Trophoblast cell (in vitro differentiated cells and primary cell): ENCODE data around the gene GPR137B.

Experiments used
- DNase-seq, 2 donors: peaks; one replicate each; pipeline ENCODE4 v3.0.0-alpha.2; 2016
- H2AFZ ChIP-seq: 2 replicates; pipeline ENCODE4 v1.6.1; 2013; ENCODE audit warnings: low read length, moderate library complexity, mild to moderate bottlenecking; ENCODE audit not compliant: insufficient read depth, poor library complexity
- H2AK5ac ChIP-seq: 2 replicates; pipeline ENCODE4 v1.6.1; 2013; ENCODE audit warnings: mild to moderate bottlenecking, low read length
- H2BK120ac ChIP-seq: 2 replicates; pipeline ENCODE4 v1.6.1; 2013; ENCODE audit warnings: low read length, mild to moderate bottlenecking, moderate library complexity; ENCODE audit not compliant: insufficient read depth, poor library complexity
- H2BK12ac ChIP-seq: 2 replicates; pipeline ENCODE4 v1.6.1; 2013; ENCODE audit warnings: mild to moderate bottlenecking, low read length, moderate library complexity
- H2BK5ac ChIP-seq: 2 replicates; pipeline ENCODE4 v1.6.1; 2013; ENCODE audit warnings: low read length, low read depth, moderate library complexity, mild to moderate bottlenecking; ENCODE audit not compliant: poor library complexity
- H3K14ac ChIP-seq: 2 replicates; pipeline ENCODE4 v1.6.1; 2013; ENCODE audit warnings: mild to moderate bottlenecking, low read length
- H3K18ac ChIP-seq: 2 replicates; pipeline ENCODE4 v1.6.1; 2013; ENCODE audit warnings: mild to moderate bottlenecking, low read length
- H3K23ac ChIP-seq: 2 replicates; pipeline ENCODE4 v1.6.1; 2013; ENCODE audit warnings: low read length
- H3K27ac ChIP-seq: 2 replicates; pipeline ENCODE4 v1.5.1; 2013; ENCODE audit warnings: low read depth, mild to moderate bottlenecking, inconsistent platforms, low read length, moderate library complexity
- H3K27me3 ChIP-seq: 2 replicates; pipeline ENCODE4 v1.6.1; 2013; ENCODE audit warnings: inconsistent platforms, mild to moderate bottlenecking, low read length, moderate library complexity; ENCODE audit not compliant: insufficient read depth
- H3K36me3 ChIP-seq, 2 experiments: 1 replicate in 1 of 2; 2 replicates in 1 of 2; pipeline ENCODE4 v1.6.1; 2013; ENCODE audit warnings: low read length in 2 of 2, mild to moderate bottlenecking in 2 of 2, moderate library complexity in 1 of 2; ENCODE audit not compliant: insufficient read depth in 2 of 2, control insufficient read depth in 1 of 2
- H3K4ac ChIP-seq: 2 replicates; pipeline ENCODE4 v1.6.1; 2013; ENCODE audit warnings: low read depth, mild to moderate bottlenecking, low read length, moderate library complexity
- H3K4me1 ChIP-seq, 2 experiments: 1 replicate in 1 of 2; 2 replicates in 1 of 2; pipeline ENCODE4 v1.6.1; 2013; ENCODE audit warnings: low read length in 2 of 2, mild to moderate bottlenecking in 2 of 2, moderate library complexity in 1 of 2; ENCODE audit not compliant: insufficient read depth in 2 of 2, control insufficient read depth in 1 of 2
- H3K4me2 ChIP-seq: 2 replicates; pipeline ENCODE4 v1.6.1; 2013; ENCODE audit warnings: inconsistent platforms, mild to moderate bottlenecking, low read length, moderate library complexity
- H3K4me3 ChIP-seq: 2 replicates; pipeline ENCODE4 v1.5.1; 2013; ENCODE audit warnings: mild to moderate bottlenecking, low read depth, low read length, inconsistent platforms
- H3K79me1 ChIP-seq: one replicate; pipeline ENCODE4 v1.6.1; 2013; ENCODE audit warnings: low read length
- H3K79me2 ChIP-seq: 2 replicates; pipeline ENCODE4 v1.6.1; 2013; ENCODE audit warnings: low read length, mild to moderate bottlenecking; ENCODE audit not compliant: control insufficient read depth, insufficient read depth, poor library complexity
- H3K9ac ChIP-seq: 2 replicates; pipeline ENCODE4 v1.6.1; 2013; ENCODE audit warnings: mild to moderate bottlenecking, low read length
- H3K9me3 ChIP-seq: 2 replicates; pipeline ENCODE4 v1.6.1; 2013; ENCODE audit warnings: low read depth, mild to moderate bottlenecking, control low read depth, inconsistent platforms, low read length; ENCODE audit not compliant: insufficient read depth
- H4K12ac ChIP-seq: 2 replicates; pipeline ENCODE4 v1.6.1; 2013; ENCODE audit warnings: low read depth, mild to moderate bottlenecking, low read length, moderate library complexity
- H4K8ac ChIP-seq: 2 replicates; pipeline ENCODE4 v1.6.1; 2013; ENCODE audit warnings: low read depth, mild to moderate bottlenecking, low read length, moderate library complexity
- H4K91ac ChIP-seq: one replicate; pipeline ENCODE4 v1.6.1; 2013; ENCODE audit warnings: low read depth, mild to moderate bottlenecking, low read length, moderate library complexity
- WGBS: extraction: QIAGEN DNeasy Blood & Tissue Kit; methylation state at CpG from one replicate; pipeline ENCODE4 v1.1.7; 2013; ENCODE audit warnings: missing lambda C conversion rate; ENCODE audit not compliant: insufficient read length, insufficient coverage; ENCODE audit errors: extremely low coverage; 5-methylcytosine and 5-hydroxymethylcytosine counted together

The GPR137B gene

DNA sequence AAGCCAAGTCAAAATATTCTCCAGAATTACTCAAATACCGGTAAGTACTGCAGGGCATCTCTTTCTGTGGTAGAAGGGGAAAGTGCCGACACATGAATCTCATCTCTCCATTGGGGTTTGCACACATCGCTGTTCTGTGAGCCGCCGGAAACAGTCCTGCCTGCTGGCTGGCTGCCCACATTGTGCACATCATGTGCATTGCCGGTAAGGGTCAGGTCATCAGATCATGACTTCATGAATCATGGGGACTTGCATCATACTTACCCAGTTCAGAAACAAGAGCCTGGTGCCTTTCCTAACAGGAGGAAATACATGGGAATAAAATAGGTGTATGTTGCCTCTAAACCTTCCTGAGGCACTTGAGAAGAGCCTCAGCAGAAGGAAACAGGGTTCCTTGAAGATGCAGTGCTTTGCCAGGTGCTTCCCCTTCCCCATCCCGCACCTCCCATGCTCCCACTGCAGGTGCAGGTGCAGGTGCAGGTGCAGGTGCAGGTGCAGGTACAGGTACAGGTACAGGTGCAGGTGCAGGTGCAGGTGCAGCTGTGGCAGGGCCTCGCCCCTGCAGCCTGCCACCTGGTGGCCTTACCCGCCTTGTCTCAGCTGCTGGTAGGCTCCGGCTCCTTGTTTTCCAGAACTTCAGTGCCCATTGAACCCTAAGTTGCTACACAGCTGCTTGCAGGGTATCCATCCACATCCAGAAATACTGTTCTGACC lies 26.5 kb downstream of the GPR137B start:
- no peaks in the 10 kb centered on the region for H3K4me1 ChIP-seq
- no peak overlapping the region for H4K12ac ChIP-seq
- H2BK120ac ChIP-seq: no peak overlapping the region
- H3K23ac ChIP-seq: no peak overlapping the region
- no peaks in the 10 kb centered on the region for H3K36me3 ChIP-seq
- H3K27me3 ChIP-seq: no peaks in the 10 kb centered on the region
- no peak overlapping the region for H3K14ac ChIP-seq
- H4K8ac ChIP-seq: no peak overlapping the region
- no peak overlapping the region for H4K91ac ChIP-seq
- H2BK5ac ChIP-seq: no peak overlapping the region
- H3K4ac ChIP-seq: no peak overlapping the region
- no peak overlapping the region for H3K18ac ChIP-seq
- H2AFZ ChIP-seq: no peak overlapping the region
- WGBS: no CpG with 5 or more reads among the region's 10 CpGs
- H3K27ac ChIP-seq: no peak overlapping the region
- no peak overlapping the region for H3K4me3 ChIP-seq
- peaks cover 1% of the 10 kb centered on the region for H3K9me3 ChIP-seq
- H3K79me2 ChIP-seq: no peaks in the 10 kb centered on the region
- H2AK5ac ChIP-seq: no peak overlapping the region
- H3K79me1 ChIP-seq: no peaks in the 10 kb centered on the region
- peak; percentile 74 to 76 for DNase-seq
- no peak overlapping the region for H2BK12ac ChIP-seq
- H3K4me2 ChIP-seq: no peak overlapping the region
- no peak overlapping the region for H3K9ac ChIP-seq

DNA sequence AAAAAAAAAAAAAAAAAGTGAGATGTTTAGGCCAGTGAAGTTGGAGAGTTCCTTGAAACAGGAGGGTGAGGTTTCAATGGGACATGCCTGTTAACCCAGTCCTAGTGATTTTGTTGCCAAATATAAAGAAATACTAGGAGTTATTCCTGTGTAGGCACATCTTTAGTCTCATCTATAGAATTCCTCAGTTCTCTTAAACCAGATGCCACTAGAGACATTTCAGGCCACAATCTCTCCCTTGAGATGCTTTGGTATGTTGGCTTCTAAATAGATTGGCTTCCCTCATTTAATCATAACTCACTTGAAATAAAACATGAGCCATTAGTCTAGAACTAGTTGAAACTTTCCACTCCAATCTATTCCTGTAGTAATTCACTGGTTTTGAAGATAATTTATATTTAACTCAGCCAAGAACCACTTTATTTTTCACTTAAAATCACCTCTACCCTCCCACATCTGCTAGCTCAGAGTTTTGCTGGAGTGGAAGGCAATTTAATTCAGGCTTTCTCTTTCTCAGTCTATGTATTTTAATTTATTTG lies 29.8 kb downstream of the GPR137B start:
- no peak overlapping the region for H3K14ac ChIP-seq
- no peaks in the 10 kb centered on the region for H3K27me3 ChIP-seq
- H3K4me2 ChIP-seq: no peak overlapping the region
- H2AK5ac ChIP-seq: no peak overlapping the region
- H2BK12ac ChIP-seq: no peak overlapping the region
- DNase-seq: no peak
- H3K4me3 ChIP-seq: no peak overlapping the region
- H3K18ac ChIP-seq: no peak overlapping the region
- H2BK120ac ChIP-seq: no peak overlapping the region
- H3K79me1 ChIP-seq: no peaks in the 10 kb centered on the region
- no peak overlapping the region for H3K4ac ChIP-seq
- H3K9ac ChIP-seq: no peak overlapping the region
- H2BK5ac ChIP-seq: no peak overlapping the region
- no peak overlapping the region for H3K27ac ChIP-seq
- no peaks in the 10 kb centered on the region for H3K4me1 ChIP-seq
- H3K9me3 ChIP-seq: peaks cover 1% of the 10 kb centered on the region
- no peak overlapping the region for H4K12ac ChIP-seq
- no peaks in the 10 kb centered on the region for H3K36me3 ChIP-seq
- no peak overlapping the region for H4K8ac ChIP-seq
- H3K79me2 ChIP-seq: no peaks in the 10 kb centered on the region
- no peak overlapping the region for H2AFZ ChIP-seq
- no peak overlapping the region for H4K91ac ChIP-seq
- H3K23ac ChIP-seq: no peak overlapping the region

GRCh38 chr1:236173174-236173767 lies 30.9 kb downstream of the GPR137B start:
- no peak overlapping the region for H3K23ac ChIP-seq
- H2AFZ ChIP-seq: no peak overlapping the region
- no peaks in the 10 kb centered on the region for H3K4me1 ChIP-seq
- H2AK5ac ChIP-seq: no peak overlapping the region
- no peak overlapping the region for H2BK5ac ChIP-seq
- H4K8ac ChIP-seq: no peak overlapping the region
- no peaks in the 10 kb centered on the region for H3K9me3 ChIP-seq
- H3K79me2 ChIP-seq: no peaks in the 10 kb centered on the region
- H2BK120ac ChIP-seq: no peak overlapping the region
- no peaks in the 10 kb centered on the region for H3K36me3 ChIP-seq
- no peak overlapping the region for H3K9ac ChIP-seq
- H3K27me3 ChIP-seq: no peaks in the 10 kb centered on the region
- no peak overlapping the region for H3K18ac ChIP-seq
- H3K4ac ChIP-seq: no peak overlapping the region
- no peak overlapping the region for H3K4me2 ChIP-seq
- no peak overlapping the region for H4K91ac ChIP-seq
- 100% methylated on average over 1 of the region's 5 CpGs for WGBS
- DNase-seq: no peak
- H3K27ac ChIP-seq: no peak overlapping the region
- no peak overlapping the region for H3K14ac ChIP-seq
- H2BK12ac ChIP-seq: no peak overlapping the region
- no peak overlapping the region for H3K4me3 ChIP-seq
- no peaks in the 10 kb centered on the region for H3K79me1 ChIP-seq
- no peak overlapping the region for H4K12ac ChIP-seq

- no peak overlapping the region for H3K23ac ChIP-seq
- H4K91ac ChIP-seq: no peak overlapping the region
- H3K36me3 ChIP-seq: peaks cover 0 to 2% of the 10 kb centered on the region in 2 experiments
- no peaks in the 10 kb centered on the region for H3K9me3 ChIP-seq
- no peak overlapping the region for H3K14ac ChIP-seq
- H3K4ac ChIP-seq: no peak overlapping the region
- no peak overlapping the region for H3K9ac ChIP-seq
- H2AK5ac ChIP-seq: no peak overlapping the region
- no peak overlapping the region for H3K4me2 ChIP-seq
- H4K8ac ChIP-seq: no peak overlapping the region
- no peak overlapping the region for H3K4me3 ChIP-seq
- no peak overlapping the region for H2BK12ac ChIP-seq
- H2AFZ ChIP-seq: no peak overlapping the region
- H4K12ac ChIP-seq: no peak overlapping the region
- no peak overlapping the region for H3K27ac ChIP-seq
- DNase-seq: no peak
- H3K27me3 ChIP-seq: no peaks in the 10 kb centered on the region
- no peak overlapping the region for H2BK5ac ChIP-seq
- no CpG with 5 or more reads among the region's 12 CpGs for WGBS
- H3K18ac ChIP-seq: no peak overlapping the region
- H2BK120ac ChIP-seq: no peak overlapping the region
- H3K79me1 ChIP-seq: no peaks in the 10 kb centered on the region
- H3K4me1 ChIP-seq: no peaks in the 10 kb centered on the region
- H3K79me2 ChIP-seq: no peaks in the 10 kb centered on the region
These were observed 33.5 kb downstream of the GPR137B start for GRCh38 chr1:236175642-236176336.
